DND-41 (cell line): ENCODE data around the gene SLC25A45.

Source experiments
- ATAC-seq: fragments of 200-7000 bp; cut with Tn5 transposase; 3 replicates; pipeline ENCODE4 v1.9.1; 2021; ENCODE audit warnings: low read depth; ENCODE audit not compliant: insufficient read depth
- DNase-seq: peaks from one replicate; pipeline ENCODE4 v3.0.0-alpha.2; 2020
- H2AFZ ChIP-seq: 2 replicates; pipeline ENCODE4 v1.6.0; 2012; ENCODE audit warnings: low read depth, low read length
- H3K27ac ChIP-seq: 2 replicates; pipeline ENCODE4 v1.5.1; 2012; ENCODE audit warnings: low read length, inconsistent platforms
- H3K27me3 ChIP-seq: fragments of 200-600 bp; sonication (generic); 2 replicates; pipeline ENCODE4 v1.6.0; 2012; ENCODE audit warnings: low read length, mild to moderate bottlenecking, inconsistent platforms; ENCODE audit not compliant: insufficient read depth, poor library complexity
- H3K36me3 ChIP-seq: 2 replicates; pipeline ENCODE4 v1.5.1; 2012; ENCODE audit warnings: low read length, inconsistent platforms; ENCODE audit not compliant: insufficient read depth
- H3K4me1 ChIP-seq: 2 replicates; pipeline ENCODE4 v1.5.1; 2012; ENCODE audit warnings: mild to moderate bottlenecking, low read length; ENCODE audit not compliant: insufficient read depth
- H3K4me2 ChIP-seq: 2 replicates; pipeline ENCODE4 v1.6.0; 2012; ENCODE audit warnings: mild to moderate bottlenecking, moderate library complexity, low read length, inconsistent platforms; ENCODE audit not compliant: insufficient read depth
- H3K4me3 ChIP-seq, 2 experiments: fragments of 200-600 bp in 1 of 2; shearing (Covaris generic) in 1 of 2; 2 replicates each; pipeline ENCODE4 v1.5.1; 2012 to 2016; ENCODE audit warnings: inconsistent platforms in 2 of 2, low read length in 2 of 2, mild to moderate bottlenecking in 2 of 2, low read depth in 1 of 2, moderate library complexity in 1 of 2
- H3K79me2 ChIP-seq: 2 replicates; pipeline ENCODE4 v1.6.0; 2012; ENCODE audit warnings: low read length, inconsistent platforms; ENCODE audit not compliant: insufficient read depth
- H3K9ac ChIP-seq: 2 replicates; pipeline ENCODE4 v1.6.0; 2012; ENCODE audit warnings: low read depth, mild to moderate bottlenecking, inconsistent platforms, low read length, moderate library complexity
- H3K9me3 ChIP-seq: 2 replicates; pipeline ENCODE4 v1.5.1; 2012; ENCODE audit warnings: low read length, moderate library complexity, mild to moderate bottlenecking, inconsistent platforms; ENCODE audit not compliant: insufficient read depth, severe bottlenecking
- H4K20me1 ChIP-seq: 2 replicates; pipeline ENCODE4 v1.6.0; 2012; ENCODE audit warnings: low read length; ENCODE audit not compliant: insufficient read depth
- EZH2 ChIP-seq: IDR thresholded peaks from 3 replicates; pipeline ENCODE4 v1.6.1; 2012; ENCODE audit warnings: borderline replicate concordance, low read depth, mild to moderate bottlenecking, moderate library complexity, low read length, inconsistent platforms; ENCODE audit not compliant: severe bottlenecking
- TF ChIP-seq, protein P1 (sequence below): IDR thresholded peaks from 2 replicates; pipeline ENCODE4 v1.5.1; 2012; ENCODE audit warnings: borderline replicate concordance, low read length, moderate library complexity, mild to moderate bottlenecking; ENCODE audit not compliant: poor library complexity, severe bottlenecking; ENCODE audit errors: extremely low read depth

SLC25A45 gene

DNA sequence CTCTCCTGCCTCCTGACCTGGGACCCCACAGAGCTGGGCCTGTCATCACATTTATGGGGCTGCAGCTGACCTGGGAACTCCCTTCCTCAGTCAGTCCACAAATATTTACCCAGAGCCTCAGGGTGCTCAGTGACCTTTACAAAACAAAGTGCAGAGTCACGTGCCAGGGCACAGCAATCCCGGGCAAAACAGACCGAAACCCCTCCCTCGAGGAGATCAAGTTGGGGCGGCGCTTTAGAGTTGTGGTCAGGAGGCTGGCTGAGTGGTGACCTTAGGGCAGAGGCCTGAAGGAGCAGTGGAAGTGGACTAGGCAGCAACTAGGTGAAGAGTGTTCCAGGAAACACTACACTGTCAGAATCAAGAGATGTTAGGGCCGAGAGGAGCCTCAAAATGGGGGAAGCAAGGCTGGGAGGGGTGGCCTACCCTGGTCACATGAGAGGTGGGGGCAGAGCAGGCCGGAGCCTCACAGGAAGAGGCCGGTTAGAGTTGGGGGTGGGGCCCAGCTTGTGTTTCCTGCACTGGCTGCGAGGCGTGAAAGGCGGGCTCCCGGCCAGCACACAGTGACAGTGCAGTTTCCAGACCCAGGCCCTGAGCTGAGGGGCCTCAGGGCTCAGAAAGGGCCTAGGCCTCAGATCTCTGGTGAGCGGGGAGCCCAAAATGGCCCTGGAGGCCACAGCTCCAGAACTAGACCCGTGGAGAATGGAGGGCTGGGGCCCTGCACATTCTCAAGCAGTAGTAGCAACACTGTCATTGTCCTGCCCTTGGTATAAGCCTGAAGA is 36.4 kb upstream of the SLC25A45 start:
- Histone ChIP-seq H3K4me3 (peak overlapping the region; percentile 17 to 79; a peak in 3 of 4 replicates), H3K9me3 (no peaks in the 10 kb centered on the region), H3K27ac (peak overlapping the region; percentile 99), H3K36me3 (peaks cover 12% of the 10 kb centered on the region), H3K27me3 (no peaks in the 10 kb centered on the region), H3K4me1 (peaks cover 62% of the 10 kb centered on the region), H3K9ac (peak overlapping the region; percentile 98), H2AFZ (peak overlapping the region; percentile 41; the same call in 1 of the 2 replicates), H3K4me2 (peak overlapping the region; percentile 86), H3K79me2 (peaks cover 73% of the 10 kb centered on the region), H4K20me1 (peaks cover 12% of the 10 kb centered on the region)
- ATAC-seq (peak; percentile 52), DNase-seq (peak; percentile 94)
- TF ChIP-seq, protein P1, sequence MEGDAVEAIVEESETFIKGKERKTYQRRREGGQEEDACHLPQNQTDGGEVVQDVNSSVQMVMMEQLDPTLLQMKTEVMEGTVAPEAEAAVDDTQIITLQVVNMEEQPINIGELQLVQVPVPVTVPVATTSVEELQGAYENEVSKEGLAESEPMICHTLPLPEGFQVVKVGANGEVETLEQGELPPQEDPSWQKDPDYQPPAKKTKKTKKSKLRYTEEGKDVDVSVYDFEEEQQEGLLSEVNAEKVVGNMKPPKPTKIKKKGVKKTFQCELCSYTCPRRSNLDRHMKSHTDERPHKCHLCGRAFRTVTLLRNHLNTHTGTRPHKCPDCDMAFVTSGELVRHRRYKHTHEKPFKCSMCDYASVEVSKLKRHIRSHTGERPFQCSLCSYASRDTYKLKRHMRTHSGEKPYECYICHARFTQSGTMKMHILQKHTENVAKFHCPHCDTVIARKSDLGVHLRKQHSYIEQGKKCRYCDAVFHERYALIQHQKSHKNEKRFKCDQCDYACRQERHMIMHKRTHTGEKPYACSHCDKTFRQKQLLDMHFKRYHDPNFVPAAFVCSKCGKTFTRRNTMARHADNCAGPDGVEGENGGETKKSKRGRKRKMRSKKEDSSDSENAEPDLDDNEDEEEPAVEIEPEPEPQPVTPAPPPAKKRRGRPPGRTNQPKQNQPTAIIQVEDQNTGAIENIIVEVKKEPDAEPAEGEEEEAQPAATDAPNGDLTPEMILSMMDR: no peak
- TF ChIP-seq EZH2: no peak

DNA sequence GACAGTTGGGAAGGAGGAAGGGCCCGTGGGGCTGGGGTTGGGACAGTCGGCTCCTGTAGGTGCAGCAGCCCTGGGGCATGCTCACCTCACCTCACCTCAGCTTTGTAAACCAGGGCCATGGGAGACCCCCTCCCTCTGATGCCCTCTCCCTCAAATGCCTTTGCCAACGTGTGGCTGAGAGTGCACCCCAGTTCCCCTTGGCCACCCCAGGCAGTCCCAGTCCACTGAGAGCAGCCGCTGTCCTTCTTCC is 35.9 kb upstream of the SLC25A45 start:
- Histone ChIP-seq H3K4me2 (peak overlapping the region; percentile 86), H2AFZ (no peak overlapping the region), H3K27me3 (no peaks in the 10 kb centered on the region), H3K9me3 (no peaks in the 10 kb centered on the region), H3K36me3 (peaks cover 11% of the 10 kb centered on the region; the same call in 1 of the 2 replicates), H3K9ac (peak overlapping the region; percentile 98), H3K79me2 (peaks cover 68% of the 10 kb centered on the region), H4K20me1 (peaks cover 7% of the 10 kb centered on the region), H3K4me1 (peaks cover 62% of the 10 kb centered on the region), H3K4me3 (peak overlapping the region in 1 of 2 experiments; percentile 79; a peak in 2 of 4 replicates), H3K27ac (peak overlapping the region; percentile 99)
- TF ChIP-seq, protein P1: no peak
- TF ChIP-seq EZH2: no peak
- no peak for ATAC-seq
- no peak for DNase-seq

DNA sequence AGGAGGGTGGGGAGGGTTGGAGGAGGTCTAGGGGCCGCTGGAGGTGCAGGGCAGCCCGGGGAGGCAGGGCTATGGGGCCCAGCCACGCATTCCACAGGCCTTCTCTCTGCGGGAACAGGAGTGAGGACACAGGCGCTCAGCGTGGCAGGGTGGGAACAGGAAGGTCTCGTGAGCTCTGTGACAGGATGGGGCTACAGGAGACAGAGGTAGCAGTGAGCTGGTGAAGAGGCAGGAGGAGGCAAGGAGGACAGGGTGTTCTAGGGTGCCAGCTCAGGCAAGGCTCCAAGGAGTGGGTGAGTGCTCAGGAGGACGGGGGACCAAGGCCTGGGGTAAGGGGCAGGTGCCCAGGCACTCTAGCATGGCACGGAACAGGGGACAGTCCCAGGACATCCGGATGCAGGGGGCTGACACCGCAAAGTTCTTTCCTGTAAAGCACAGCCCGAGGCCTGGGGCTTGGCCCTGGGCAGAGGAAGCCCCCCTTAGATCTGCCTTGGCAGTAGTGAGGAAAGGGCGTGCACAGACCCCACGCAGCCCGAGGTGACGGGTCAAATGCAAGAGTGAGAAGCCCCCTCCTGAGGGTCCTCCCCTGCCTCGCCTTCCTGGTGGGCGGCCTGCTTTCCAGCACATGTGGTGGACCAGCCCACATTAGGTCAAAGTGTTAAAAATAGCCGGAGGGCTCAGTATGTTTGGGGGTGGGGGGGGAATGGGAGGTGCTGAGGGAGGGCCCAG is 35.4 kb upstream of the SLC25A45 start:
- Histone ChIP-seq H3K79me2 (peaks cover 63% of the 10 kb centered on the region), H3K4me1 (peaks cover 62% of the 10 kb centered on the region), H3K4me2 (peak overlapping the region; percentile 86), H2AFZ (no peak overlapping the region), H3K27me3 (no peaks in the 10 kb centered on the region), H3K36me3 (peaks cover 6% of the 10 kb centered on the region; the same call in 1 of the 2 replicates), H3K4me3 (peak overlapping the region in 1 of 2 experiments; percentile 79; a peak in 2 of 4 replicates), H3K27ac (peak overlapping the region; percentile 99), H4K20me1 (peaks cover 2% of the 10 kb centered on the region), H3K9ac (peak overlapping the region; percentile 98), H3K9me3 (no peaks in the 10 kb centered on the region)
- ATAC-seq (no peak), DNase-seq (peak; percentile 52)
- no peak for TF ChIP-seq EZH2
- TF ChIP-seq, protein P1: no peak
